Esophagus muscularis mucosa (tissue), 4 donors: Measurements from ENCODE around the gene TPSG1. TPM values are rescaled to one million over a fixed set of nuclear protein-coding genes. Genes with fewer than 3 reads are reported as not detected.
"Not testable (repeated sequence)": the region's sequence is repeated elsewhere in the genome, so short reads cannot be mapped to it uniquely, and the experiment has no call there.

Experiments used
- DNase-seq: peaks from one replicate; pipeline ENCODE4 v3.0.0-alpha.2; 2017; ENCODE audit errors: extremely low spot score
- H3K27ac ChIP-seq, 4 donors: fragments of 200-600 bp; sonication (generic); replicated peaks in 1 of 4; 1 replicate in 3 of 4; 2 replicates in 1 of 4; pipeline ENCODE4 v1.5.1; 2016 to 2019; ENCODE audit warnings: mild to moderate bottlenecking in 1 of 4
- H3K27me3 ChIP-seq, 4 donors: fragments of 200-600 bp; sonication (generic); one replicate each; pipeline versions ENCODE4 v1.5.1 to v1.6.0; 2016 to 2019
- H3K36me3 ChIP-seq, 4 donors: fragments of 200-600 bp; sonication (generic); one replicate each; pipeline ENCODE4 v1.5.1; 2016 to 2019
- H3K4me1 ChIP-seq, 4 donors: fragments of 200-600 bp; sonication (generic); one replicate each; pipeline ENCODE4 v1.5.1; 2016 to 2019
- H3K4me3 ChIP-seq, 4 donors: fragments of 200-600 bp; sonication (generic); 1 replicate in 2 of 4; 2 replicates in 2 of 4; pipeline ENCODE4 v1.5.1; 2016 to 2019; ENCODE audit warnings: mild to moderate bottlenecking in 4 of 4, moderate library complexity in 1 of 4
- H3K9me3 ChIP-seq, 4 donors: fragments of 200-600 bp; sonication (generic); 1 replicate in 3 of 4; 2 replicates in 1 of 4; pipeline ENCODE4 v1.5.1; 2016 to 2019
- CTCF ChIP-seq, 3 experiments: fragments of 200-600 bp in 2 of 3; fragments of 450-650 bp in 1 of 3; sonication (generic) in 2 of 3; IDR thresholded peaks; one replicate each; pipeline ENCODE4 v1.5.1; 2017 to 2019; ENCODE audit warnings: antibody characterized with exemption in 3 of 3, mild to moderate bottlenecking in 2 of 3, moderate library complexity in 1 of 3
- EP300 ChIP-seq: sonication (generic); formaldehyde crosslinking; IDR thresholded peaks from one replicate; pipeline ENCODE4 v1.6.1; 2017; ENCODE audit warnings: antibody characterized with exemption
- POLR2A ChIP-seq: fragments of 450-650 bp; IDR thresholded peaks from one replicate; pipeline ENCODE4 v1.6.1; 2017; ENCODE audit warnings: antibody characterized with exemption, moderate library complexity, mild to moderate bottlenecking, low read depth
- POLR2AphosphoS5 ChIP-seq, 2 donors: sonication (generic); formaldehyde crosslinking; IDR thresholded peaks; one replicate each; pipeline ENCODE4 v1.6.1; 2017; ENCODE audit warnings: antibody characterized with exemption in 2 of 2
- WGBS: methylation state at CpG from one replicate; pipeline ENCODE4 v1.1.5; 2018; 5-methylcytosine and 5-hydroxymethylcytosine counted together
- intact Hi-C: fragments of 100-400 bp; cut with DNase I; formaldehyde crosslinking; loops from one replicate; pipeline ENCODE4 v1.15.1; 2023
- total RNA-seq, 4 donors: library from RNA; depleted of rRNA; stranded (reverse); fragments of >200 nt; gene quantifications; one replicate each; pipeline versions ENCODE4 v1.1.0 to v1.2.1, GENCODE V29; 2016

TPSG1 gene
- total RNA-seq, 4 donors from 2014 or later = 0.39 to 2.9 (median 1.00) TPM

- Histone ChIP-seq H3K4me3 (no peak overlapping the region), H3K9me3 (no peaks in the 10 kb centered on the region), H3K27me3 (peaks cover 0 to 84% (median 0%) of the 10 kb centered on the region in 4 donors), H3K4me1 (peaks cover 0 to 10% (median 9%) of the 10 kb centered on the region in 4 donors), H3K27ac (no peak overlapping the region), H3K36me3 (no peaks in the 10 kb centered on the region)
- intact Hi-C loops = no loop called here
- DNase-seq = no peak
- TF ChIP-seq POLR2A = no peak
- no peak for TF ChIP-seq CTCF (IDR thresholded peaks at IDR 0.05)
- TF ChIP-seq EP300 = no peak
- no peak for TF ChIP-seq POLR2AphosphoS5 (IDR thresholded peaks at IDR 0.05)
- WGBS = 64% methylated on average over 6 of the region's 12 CpGs
Observed at GRCh38 chr16:1271380-1271723, 46.3 kb upstream of the TPSG1 start.

GRCh38 chr16:1269418-1269817 is 44.4 kb upstream of the TPSG1 start:
- WGBS = 99% methylated on average over 7 of the region's 7 CpGs
- H3K9me3 ChIP-seq, H3K27ac ChIP-seq, H3K4me3 ChIP-seq, DNase-seq, H3K36me3 ChIP-seq, intact Hi-C loops: not testable (repeated sequence)
- Histone ChIP-seq H3K4me1 (peaks cover 0 to 10% (median 9%) of the 10 kb centered on the region in 4 donors), H3K27me3 (peaks cover 0 to 76% (median 0%) of the 10 kb centered on the region in 4 donors)

- H3K9me3 ChIP-seq = no peaks in the 10 kb centered on the region
- no peaks in the 10 kb centered on the region for H3K36me3 ChIP-seq
- WGBS = 76% methylated on average over 10 of the region's 19 CpGs
- no peak overlapping the region for H3K27ac ChIP-seq
- H3K4me1 ChIP-seq = no peaks in the 10 kb centered on the region
- H3K4me3 ChIP-seq = no peak overlapping the region
- H3K27me3 ChIP-seq = peaks cover 0 to 70% (median 11%) of the 10 kb centered on the region in 4 donors
- DNase-seq = no peak
- no peak for TF ChIP-seq EP300
- no peak for TF ChIP-seq POLR2AphosphoS5 (IDR thresholded peaks at IDR 0.05)
- TF ChIP-seq CTCF (IDR thresholded peaks at IDR 0.05) = no peak
- no peak for TF ChIP-seq POLR2A
- intact Hi-C loops = no loop called here
Observed at GRCh38 chr16:1265826-1266225, 40.8 kb upstream of the TPSG1 start.

GRCh38 chr16:1265090-1265630 is 40.1 kb upstream of the TPSG1 start:
- Histone ChIP-seq H3K27ac (no peak overlapping the region), H3K36me3 (no peaks in the 10 kb centered on the region), H3K4me1 (no peaks in the 10 kb centered on the region), H3K9me3 (no peaks in the 10 kb centered on the region), H3K27me3 (peaks cover 0 to 70% (median 14%) of the 10 kb centered on the region in 4 donors), H3K4me3 (no peak overlapping the region)
- TF ChIP-seq POLR2A (no peak), CTCF (IDR thresholded peaks at IDR 0.05) (no peak), EP300 (no peak), POLR2AphosphoS5 (IDR thresholded peaks at IDR 0.05) (no peak)
- 75% methylated on average over 13 of the region's 13 CpGs for WGBS
- no peak for DNase-seq
- intact Hi-C loops = no loop called here

- Histone ChIP-seq H3K4me1 (peaks cover 0 to under 1% (median 0%) of the 10 kb centered on the region in 4 donors), H3K27ac (no peak overlapping the region), H3K36me3 (no peaks in the 10 kb centered on the region), H3K4me3 (no peak overlapping the region), H3K9me3 (no peaks in the 10 kb centered on the region), H3K27me3 (peaks cover 0 to 70% (median 20%) of the 10 kb centered on the region in 4 donors)
- intact Hi-C loops = no loop called here
- TF ChIP-seq CTCF (IDR thresholded peaks at IDR 0.05) (no peak), EP300 (no peak), POLR2A (no peak), POLR2AphosphoS5 (IDR thresholded peaks at IDR 0.05) (no peak)
- WGBS = 79% methylated on average over 16 of the region's 16 CpGs
- no peak for DNase-seq
Observed at GRCh38 chr16:1264345-1265089, 39.4 kb upstream of the TPSG1 start.
